MM.1S (cell line): ENCODE measurements around the gene TSPYL6.

Experiments
- DNase-seq: peaks from one replicate; pipeline ENCODE4 v3.0.0-alpha.2; 2015
- H2AFZ ChIP-seq: fragments of 300-600 bp; sonication (generic); 2 replicates; pipeline ENCODE4 v1.6.0; 2016; ENCODE audit warnings: antibody characterized with exemption, low read length
- H3F3A ChIP-seq: fragments of 300-600 bp; sonication (generic); 2 replicates; pipeline ENCODE4 v1.6.1; 2016; ENCODE audit warnings: mild to moderate bottlenecking, antibody characterized with exemption, low read length, moderate library complexity, mixed read lengths; ENCODE audit not compliant: insufficient read depth
- H3K27ac ChIP-seq: fragments of 300-600 bp; sonication (generic); 2 replicates; pipeline ENCODE4 v1.5.1; 2016; ENCODE audit warnings: mild to moderate bottlenecking, low read length
- H3K27me3 ChIP-seq: fragments of 300-600 bp; sonication (generic); replicated peaks from 2 replicates; pipeline ENCODE4 v1.6.0; 2016; ENCODE audit warnings: low read length; ENCODE audit not compliant: insufficient read depth
- H3K36me3 ChIP-seq: fragments of 300-600 bp; sonication (generic); replicated peaks from 2 replicates; pipeline ENCODE4 v1.6.1; 2016; ENCODE audit warnings: mild to moderate bottlenecking, low read length, mixed read lengths; ENCODE audit not compliant: insufficient read depth
- H3K4me1 ChIP-seq: fragments of 300-600 bp; sonication (generic); 2 replicates; pipeline ENCODE4 v1.6.1; 2016; ENCODE audit warnings: low read length, mixed read lengths
- H3K4me2 ChIP-seq: fragments of 300-600 bp; sonication (generic); 2 replicates; pipeline ENCODE4 v1.6.0; 2016; ENCODE audit warnings: low read depth, low read length
- H3K4me3 ChIP-seq: fragments of 300-600 bp; sonication (generic); 2 replicates; pipeline ENCODE4 v1.5.1; 2016; ENCODE audit warnings: low read length, mixed read lengths
- H3K79me2 ChIP-seq: fragments of 300-600 bp; sonication (generic); 2 replicates; pipeline ENCODE4 v1.6.1; 2016; ENCODE audit warnings: mixed run types, low read length, mixed read lengths
- H3K9ac ChIP-seq: fragments of 300-600 bp; sonication (generic); 2 replicates; pipeline ENCODE4 v1.6.1; 2016; ENCODE audit warnings: low read length, mixed read lengths
- H3K9me2 ChIP-seq: fragments of 300-600 bp; sonication (generic); replicated peaks from 2 replicates; pipeline ENCODE4 v1.6.1; 2016; ENCODE audit warnings: mild to moderate bottlenecking, low read length, mixed read lengths; ENCODE audit not compliant: insufficient read depth
- H3K9me3 ChIP-seq: fragments of 300-600 bp; sonication (generic); replicated peaks from 2 replicates; pipeline ENCODE4 v1.6.1; 2016; ENCODE audit warnings: mild to moderate bottlenecking, low read length, mixed read lengths; ENCODE audit not compliant: insufficient read depth
- H4K20me1 ChIP-seq: fragments of 300-600 bp; sonication (generic); 2 replicates; pipeline ENCODE4 v1.6.1; 2016; ENCODE audit warnings: mild to moderate bottlenecking, low read length, moderate library complexity, mixed read lengths; ENCODE audit not compliant: insufficient read depth
- CTCF ChIP-seq: fragments of 300-600 bp; sonication (generic); IDR thresholded peaks from 2 replicates; pipeline ENCODE4 v1.5.1; 2016; ENCODE audit warnings: antibody characterized with exemption, low read length, mixed read lengths
- EZH2 ChIP-seq: fragments of 300-600 bp; sonication (generic); optimal IDR thresholded peaks from 2 replicates; pipeline ENCODE3; 2017; ENCODE audit warnings: low read depth, mild to moderate bottlenecking, antibody characterized with exemption, low read length, mixed read lengths
- EZH2phosphoT487 ChIP-seq: fragments of 300-600 bp; sonication (generic); IDR thresholded peaks from 2 replicates; pipeline ENCODE4 v1.6.1; 2018; ENCODE audit warnings: antibody characterized with exemption, low read length

The TSPYL6 gene

GRCh38 chr2:54275541-54275940, 19.5 kb upstream of the TSPYL6 start:
- no peak overlapping the region for H3K4me2 ChIP-seq
- H2AFZ ChIP-seq, result no peak overlapping the region
- no peaks in the 10 kb centered on the region for H3K9me2 ChIP-seq
- H3K9ac ChIP-seq, result no peak overlapping the region
- no peaks in the 10 kb centered on the region for H3F3A ChIP-seq
- H4K20me1 ChIP-seq, result no peaks in the 10 kb centered on the region
- H3K79me2 ChIP-seq, result no peaks in the 10 kb centered on the region
- no peaks in the 10 kb centered on the region for H3K36me3 ChIP-seq
- H3K4me3 ChIP-seq, result no peak overlapping the region
- no peaks in the 10 kb centered on the region for H3K27me3 ChIP-seq
- TF ChIP-seq CTCF, result no peak
- no peaks in the 10 kb centered on the region for H3K9me3 ChIP-seq
- DNase-seq, result no peak
- 0 out of 2 replicates have a peak, but pooled peaks cover 3% of the 10 kb centered on the region for H3K4me1 ChIP-seq
- H3K27ac ChIP-seq, result no peak overlapping the region

GRCh38 chr2:54274781-54275242, 18.8 kb upstream of the TSPYL6 start:
- Histone ChIP-seq H3K4me3 (no peak overlapping the region), H3K9me3 (no peaks in the 10 kb centered on the region), H3K9ac (no peak overlapping the region), H3K79me2 (no peaks in the 10 kb centered on the region), H2AFZ (no peak overlapping the region), H3K27me3 (no peaks in the 10 kb centered on the region), H3K27ac (no peak overlapping the region), H3K9me2 (no peaks in the 10 kb centered on the region), H3K4me1 (0 out of 2 replicates have a peak, but pooled peaks cover 3% of the 10 kb centered on the region), H4K20me1 (no peaks in the 10 kb centered on the region), H3K4me2 (no peak overlapping the region), H3F3A (no peaks in the 10 kb centered on the region), H3K36me3 (no peaks in the 10 kb centered on the region)
- DNase-seq, result no peak
- TF ChIP-seq EZH2phosphoT487, result no peak
- TF ChIP-seq CTCF, result no peak
- no peak for TF ChIP-seq EZH2

GRCh38 chr2:54271843-54272627, 16.0 kb upstream of the TSPYL6 start:
- no peak overlapping the region for H2AFZ ChIP-seq
- H3K79me2 ChIP-seq, result no peaks in the 10 kb centered on the region
- H4K20me1 ChIP-seq, result no peaks in the 10 kb centered on the region
- no peak overlapping the region for H3K27ac ChIP-seq
- peak; percentile 45 for DNase-seq
- no peak overlapping the region for H3K4me2 ChIP-seq
- no peaks in the 10 kb centered on the region for H3K36me3 ChIP-seq
- H3K9me3 ChIP-seq, result no peaks in the 10 kb centered on the region
- no peak overlapping the region for H3K9ac ChIP-seq
- TF ChIP-seq EZH2phosphoT487 (no peak), CTCF (no peak), EZH2 (no peak)
- H3F3A ChIP-seq, result no peaks in the 10 kb centered on the region
- no peaks in the 10 kb centered on the region for H3K27me3 ChIP-seq
- H3K9me2 ChIP-seq, result no peaks in the 10 kb centered on the region
- H3K4me3 ChIP-seq, result no peak overlapping the region
- H3K4me1 ChIP-seq, result 0 out of 2 replicates have a peak, but pooled peaks cover 3% of the 10 kb centered on the region
